Left lung (tissue), 8 donors: Measurements from ENCODE around the gene BRD2. TPM values are rescaled to one million over a fixed set of nuclear protein-coding genes. Genes with fewer than 3 reads are reported as not detected.

Experiments used
- polyA plus RNA-seq, 6 donors: library from polyadenylated mRNA; unstranded; fragments of 120-200 nt; gene quantifications; one replicate each; pipeline ENCODE4 v1.2.1, GENCODE V29; 2013; ENCODE audit not compliant: insufficient read length in 6 of 6
- total RNA-seq, 2 donors: library from RNA; stranded (reverse); fragmentation: NEBNext Ultra II Directional; extraction: Animal tissue kit (Norgen Biotek cat#: 25700); gene quantifications; one replicate each; pipeline ENCODE4 v1.2.1, GENCODE V29; 2021
- donor health status: DM: no; HTN: yes; CAD: no.
- donor health status: DM: no; HTN: no; CAD: no.

Gene BRD2
- total and polyA plus RNA-seq, 8 donors, result 125 to 317 (median 297) TPM

Other genes with a start within 250 kb of the BRD2 start
- 1 to 10 TPM in 1 of 2 donors, under 1 TPM in 1; 0.37 to 7.0 TPM for gene HLA-DQA2, start 227.2 kb upstream of the BRD2 start, total RNA-seq
- gene HLA-DQA2, start 227.2 kb upstream of the BRD2 start, polyA plus RNA-seq, result 1 to 10 TPM in 4 of 6 donors, under 1 TPM in 2; 0.57 to 2.2 (median 1.4) TPM
- 10 to 100 TPM in 1 of 2 donors, 1 to 10 TPM in 1; 1.5 to 31.3 TPM for gene HLA-DQB2, start 205.1 kb upstream of the BRD2 start, total RNA-seq
- gene HLA-DQB2, start 205.1 kb upstream of the BRD2 start, polyA plus RNA-seq, result 1 to 10 TPM in 3 of 6 donors, under 1 TPM in 2, not detected in 1; 0.47 to 2.0 (median 1.2) TPM
- 1 to 10 TPM; 1.5 to 2.8 TPM for gene HLA-DOB, start 151.6 kb upstream of the BRD2 start, total RNA-seq
- under 1 TPM; 0.24 to 0.79 (median 0.49) TPM for gene HLA-DOB, start 151.6 kb upstream of the BRD2 start, polyA plus RNA-seq
- 10 to 100 TPM; 75.9 to 90.0 TPM for gene TAP2, start 129.9 kb upstream of the BRD2 start, total RNA-seq
- 10 to 100 TPM; 14.3 to 24.7 (median 15.9) TPM for gene TAP2, start 129.9 kb upstream of the BRD2 start, polyA plus RNA-seq
- 100 to 1,000 TPM in 1 of 2 donors, 10 to 100 TPM in 1; 93.6 to 122 TPM for gene PSMB8, start 124.5 kb upstream of the BRD2 start, total RNA-seq
- gene PSMB8, start 124.5 kb upstream of the BRD2 start, polyA plus RNA-seq, result 10 to 100 TPM; 37.9 to 46.2 (median 41.4) TPM
- 10 to 100 TPM; 79.3 to 99.2 TPM for gene TAP1, start 114.9 kb upstream of the BRD2 start, total RNA-seq
- 10 to 100 TPM; 19.0 to 22.5 (median 20.1) TPM for gene TAP1, start 114.9 kb upstream of the BRD2 start, polyA plus RNA-seq
- gene PSMB9, start 114.4 kb upstream of the BRD2 start, total RNA-seq, result 10 to 100 TPM; 50.0 to 67.9 TPM
- gene PSMB9, start 114.4 kb upstream of the BRD2 start, polyA plus RNA-seq, result 10 to 100 TPM; 12.9 to 17.9 (median 15.4) TPM
- gene HLA-DMB, start 27.6 kb upstream of the BRD2 start, total RNA-seq, result 10 to 100 TPM; 59.0 to 91.0 TPM
- gene HLA-DMB, start 27.6 kb upstream of the BRD2 start, polyA plus RNA-seq, result 10 to 100 TPM in 3 of 6 donors, 1 to 10 TPM in 3; 7.4 to 12.0 (median 9.6) TPM
- 100 to 1,000 TPM; 128 to 159 TPM for gene HLA-DMA, start 15.5 kb upstream of the BRD2 start, total RNA-seq
- gene HLA-DMA, start 15.5 kb upstream of the BRD2 start, polyA plus RNA-seq, result 10 to 100 TPM in 5 of 6 donors, 1 to 10 TPM in 1; 9.4 to 26.3 (median 17.1) TPM
- gene HLA-DOA, start 41.0 kb downstream of the BRD2 start, total RNA-seq, result 10 to 100 TPM; 15.3 to 20.6 TPM
- 1 to 10 TPM; 1.8 to 3.3 (median 2.9) TPM for gene HLA-DOA, start 41.0 kb downstream of the BRD2 start, polyA plus RNA-seq
- gene HLA-DPA1, start 105.1 kb downstream of the BRD2 start, total RNA-seq, result 100 to 1,000 TPM; 354 to 476 TPM
- gene HLA-DPA1, start 105.1 kb downstream of the BRD2 start, polyA plus RNA-seq, result 10 to 100 TPM; 14.9 to 46.7 (median 32.0) TPM
- 100 to 1,000 TPM; 206 to 326 TPM for gene HLA-DPB1, start 107.4 kb downstream of the BRD2 start, total RNA-seq
- gene HLA-DPB1, start 107.4 kb downstream of the BRD2 start, polyA plus RNA-seq, result 10 to 100 TPM; 15.2 to 30.3 (median 24.1) TPM
- under 1 TPM; 0.45 to 0.87 TPM for gene COL11A2, start 223.9 kb downstream of the BRD2 start, total RNA-seq
- 1 to 10 TPM; 2.6 to 9.5 (median 4.1) TPM for gene COL11A2, start 223.9 kb downstream of the BRD2 start, polyA plus RNA-seq
- gene RXRB, start 232.1 kb downstream of the BRD2 start, total RNA-seq, result 10 to 100 TPM; 35.4 to 37.1 TPM
- gene RXRB, start 232.1 kb downstream of the BRD2 start, polyA plus RNA-seq, result 10 to 100 TPM; 55.1 to 76.2 (median 62.9) TPM
- gene SLC39A7, start 232.3 kb downstream of the BRD2 start, total RNA-seq, result 100 to 1,000 TPM; 131 to 149 TPM
- 100 to 1,000 TPM in 2 of 6 donors, 10 to 100 TPM in 4; 71.9 to 103 (median 98.8) TPM for gene SLC39A7, start 232.3 kb downstream of the BRD2 start, polyA plus RNA-seq
- gene HSD17B8, start 236.1 kb downstream of the BRD2 start, total RNA-seq, result 10 to 100 TPM; 13.5 to 14.0 TPM
- gene HSD17B8, start 236.1 kb downstream of the BRD2 start, polyA plus RNA-seq, result 10 to 100 TPM; 15.9 to 27.0 (median 22.4) TPM
- gene RING1, start 239.9 kb downstream of the BRD2 start, total RNA-seq, result 10 to 100 TPM; 37.4 to 41.4 TPM
- gene RING1, start 239.9 kb downstream of the BRD2 start, polyA plus RNA-seq, result 10 to 100 TPM; 53.7 to 70.6 (median 59.9) TPM